H1 (cell line): ENCODE measurements around the gene HGFAC. TPM values are rescaled to one million over a fixed set of nuclear protein-coding genes. Genes with fewer than 3 reads are reported as not detected.

ENCODE experiments used
- CTCF ChIA-PET: fragments of 300-600 bp; sonication (Branson Sonifier 250); formaldehyde crosslinking; loops from one replicate; lab custom pipeline; 2021; ENCODE audit not compliant: partially characterized antibody; lab: Charles Lee
- POLR2A ChIA-PET: fragments of 300-600 bp; sonication (Branson Sonifier 250); formaldehyde crosslinking; loops from one replicate; lab custom pipeline; 2021; ENCODE audit warnings: inconsistent platforms; ENCODE audit not compliant: partially characterized antibody; lab: Charles Lee
- DNase-seq, 2 experiments: peaks; one replicate each; pipeline versions ENCODE4 v3.0.0 to v3.0.0-alpha.2; 2010 to 2022; ENCODE audit warnings: low spot score in 2 of 2, low read depth in 1 of 2, mixed read lengths in 1 of 2
- FAIRE-seq: peaks from 2 replicates; lab custom pipeline; 2011; peaks lifted over from hg19 to GRCh38; lab: Jason Lieb, UNC
- H2AFZ ChIP-seq: 2 replicates; pipeline ENCODE4 v1.8.1; 2012; ENCODE audit warnings: low read length, inconsistent platforms
- H2AK5ac ChIP-seq: 2 replicates; pipeline ENCODE4 v1.6.1; 2013; ENCODE audit warnings: low read depth, low read length
- H2BK120ac ChIP-seq: replicated peaks from 2 replicates; pipeline ENCODE3; 2013; ENCODE audit warnings: low read depth, low read length, inconsistent platforms
- H2BK12ac ChIP-seq: 2 replicates; pipeline ENCODE4 v1.6.1; 2013; ENCODE audit warnings: low read depth, low read length
- H2BK15ac ChIP-seq: 2 replicates; pipeline ENCODE4 v1.6.1; 2013; ENCODE audit warnings: low read length
- H2BK20ac ChIP-seq: 2 replicates; pipeline ENCODE4 v1.6.1; 2013; ENCODE audit warnings: low read length
- H2BK5ac ChIP-seq: 2 replicates; pipeline ENCODE4 v1.6.1; 2013; ENCODE audit warnings: low read depth, low read length
- H3K14ac ChIP-seq: 2 replicates; pipeline ENCODE4 v1.6.1; 2013; ENCODE audit warnings: inconsistent platforms; ENCODE audit not compliant: insufficient read length
- H3K18ac ChIP-seq: 2 replicates; pipeline ENCODE4 v1.6.1; 2013; ENCODE audit warnings: low read length; ENCODE audit errors: extremely low read depth
- H3K23ac ChIP-seq: 2 replicates; pipeline ENCODE4 v1.6.1; 2013; ENCODE audit warnings: inconsistent platforms; ENCODE audit not compliant: insufficient read length
- H3K23me2 ChIP-seq: 2 replicates; pipeline ENCODE4 v1.6.1; 2013; ENCODE audit warnings: low read depth, low read length
- H3K27ac ChIP-seq: 2 replicates; pipeline ENCODE4 v1.6.1; 2011; ENCODE audit warnings: low read depth, low read length, inconsistent platforms
- H3K27me3 ChIP-seq, 4 experiments: replicated peaks in 1 of 4; 1 replicate in 1 of 4; 2 replicates in 3 of 4; pipeline versions ENCODE4 v1.6.1 to v1.8.1; 2011 to 2013; ENCODE audit warnings: low read length in 3 of 4, mild to moderate bottlenecking in 3 of 4, inconsistent platforms in 2 of 4, mixed read lengths in 2 of 4, moderate library complexity in 1 of 4; ENCODE audit not compliant: control insufficient read depth in 3 of 4, insufficient read depth in 3 of 4; ENCODE audit errors: extremely low read depth in 1 of 4
- H3K36me3 ChIP-seq, 4 experiments: 2 replicates each; pipeline versions ENCODE4 v1.6.1 to v1.8.1; 2011 to 2013; ENCODE audit warnings: mild to moderate bottlenecking in 4 of 4, low read length in 3 of 4, moderate library complexity in 2 of 4, control low read depth in 1 of 4, inconsistent platforms in 1 of 4; ENCODE audit not compliant: insufficient read depth in 4 of 4, control insufficient read depth in 2 of 4
- H3K4ac ChIP-seq: replicated peaks from 2 replicates; pipeline ENCODE3; 2013; ENCODE audit warnings: low read length, low read depth, mixed read lengths, inconsistent platforms; ENCODE audit not compliant: insufficient read length
- H3K4me1 ChIP-seq, 4 experiments: replicated peaks in 1 of 4; 1 replicate in 1 of 4; 2 replicates in 3 of 4; pipeline versions ENCODE4 v1.6.1 to v1.8.1; 2011 to 2013; ENCODE audit warnings: low read length in 3 of 4, inconsistent platforms in 2 of 4, mixed read lengths in 1 of 4; ENCODE audit not compliant: insufficient read depth in 4 of 4, control insufficient read depth in 3 of 4
- H3K4me2 ChIP-seq, 2 experiments: 2 replicates each; pipeline versions ENCODE4 v1.6.1 to v1.8.1; 2011 to 2013; ENCODE audit warnings: low read depth in 2 of 2, low read length in 2 of 2, control low read depth in 1 of 2, inconsistent platforms in 1 of 2, mild to moderate bottlenecking in 1 of 2; ENCODE audit not compliant: insufficient read depth in 1 of 2
- H3K4me3 ChIP-seq, 4 experiments: fragments of 200-600, 300-600 bp in 1 of 4; sonication (generic), shearing (Covaris generic), sonication (Bioruptor Twin) in 1 of 4; 2 replicates each; pipeline versions ENCODE4 v1.5.1 to v1.8.1; 2011 to 2016; ENCODE audit warnings: low read length in 4 of 4, low read depth in 3 of 4, control low read depth in 2 of 4, inconsistent platforms in 2 of 4, mild to moderate bottlenecking in 2 of 4, mixed read lengths in 1 of 4, moderate library complexity in 1 of 4; ENCODE audit not compliant: insufficient read depth in 2 of 4; ENCODE audit errors: extremely low read depth in 1 of 4
- H3K56ac ChIP-seq: replicated peaks from 2 replicates; pipeline ENCODE3; 2013; ENCODE audit warnings: low read depth, mild to moderate bottlenecking, mixed read lengths, low read length, inconsistent platforms; ENCODE audit not compliant: insufficient read length
- H3K79me1 ChIP-seq: 2 replicates; pipeline ENCODE4 v1.6.1; 2013; ENCODE audit warnings: low read depth, low read length, control low read depth
- H3K79me2 ChIP-seq, 2 experiments: 2 replicates each; pipeline versions ENCODE4 v1.6.1 to v1.8.1; 2012 to 2013; ENCODE audit warnings: low read length in 2 of 2, mild to moderate bottlenecking in 2 of 2, inconsistent platforms in 1 of 2; ENCODE audit not compliant: insufficient read depth in 2 of 2, control insufficient read depth in 1 of 2
- H3K9ac ChIP-seq, 4 experiments: replicated peaks in 1 of 4; 1 replicate in 1 of 4; 2 replicates in 3 of 4; pipeline versions ENCODE4 v1.6.1 to v1.8.1; 2011 to 2013; ENCODE audit warnings: low read depth in 3 of 4, low read length in 3 of 4, control low read depth in 2 of 4, mild to moderate bottlenecking in 2 of 4, moderate library complexity in 2 of 4, inconsistent platforms in 1 of 4; ENCODE audit errors: extremely low read depth in 1 of 4
- H3K9me3 ChIP-seq, 2 experiments: 2 replicates each; pipeline versions ENCODE4 v1.6.1 to v1.8.1; 2012 to 2013; ENCODE audit warnings: mild to moderate bottlenecking in 2 of 2, moderate library complexity in 2 of 2, control low read depth in 1 of 2, inconsistent platforms in 1 of 2, low read depth in 1 of 2, low read length in 1 of 2, mixed read lengths in 1 of 2; ENCODE audit not compliant: insufficient read depth in 2 of 2
- H4K20me1 ChIP-seq, 2 experiments: replicated peaks in 1 of 2; 2 replicates each; pipeline versions ENCODE3 to v1.8.1; 2011 to 2013; ENCODE audit warnings: inconsistent platforms in 2 of 2, low read length in 2 of 2, mild to moderate bottlenecking in 1 of 2; ENCODE audit not compliant: insufficient read depth in 2 of 2, control insufficient read depth in 1 of 2
- H4K5ac ChIP-seq: 2 replicates; pipeline ENCODE4 v1.6.1; 2013; ENCODE audit warnings: low read length, low read depth, mixed read lengths, inconsistent platforms; ENCODE audit not compliant: insufficient read length
- H4K8ac ChIP-seq: 2 replicates; pipeline ENCODE4 v1.8.0; 2013; ENCODE audit warnings: mild to moderate bottlenecking, moderate library complexity, low read length, inconsistent platforms; ENCODE audit not compliant: insufficient read depth; ENCODE audit errors: extremely low read depth
- H4K91ac ChIP-seq: replicated peaks from 2 replicates; pipeline ENCODE3; 2013; ENCODE audit warnings: low read length, mixed read lengths, inconsistent platforms; ENCODE audit not compliant: insufficient read length
- BACH1 ChIP-seq: IDR thresholded peaks from 2 replicates; pipeline ENCODE4 v1.6.1; 2012; ENCODE audit warnings: low read length, improper control_type of control experiment
- CHD1 ChIP-seq: IDR thresholded peaks from 2 replicates; pipeline ENCODE4 v1.6.1; 2012; ENCODE audit warnings: low read depth, low read length, improper control_type of control experiment
- CHD2 ChIP-seq: IDR thresholded peaks from 2 replicates; pipeline ENCODE4 v1.6.1; 2012; ENCODE audit warnings: low read length, improper control_type of control experiment
- CREB1 ChIP-seq: IDR thresholded peaks from 2 replicates; pipeline ENCODE4 v1.6.1; 2012; ENCODE audit warnings: inconsistent platforms
- CTBP2 ChIP-seq: IDR thresholded peaks from 2 replicates; pipeline ENCODE4 v1.7.0; 2011; ENCODE audit warnings: borderline replicate concordance, mild to moderate bottlenecking, moderate library complexity, mixed read lengths, low read length; ENCODE audit not compliant: insufficient read depth, insufficient read length
- GABPA ChIP-seq: IDR thresholded peaks from 2 replicates; pipeline ENCODE4 v1.6.1; 2011; ENCODE audit warnings: mild to moderate bottlenecking, low read length, moderate library complexity, borderline replicate concordance; ENCODE audit not compliant: insufficient read depth
- JUND ChIP-seq: IDR thresholded peaks from 2 replicates; pipeline ENCODE4 v1.6.1; 2011; ENCODE audit warnings: mild to moderate bottlenecking, improper control_type of control experiment, low read length
- MAFK ChIP-seq: IDR thresholded peaks from 2 replicates; pipeline ENCODE4 v1.6.1; 2012; ENCODE audit warnings: low read depth, mild to moderate bottlenecking, improper control_type of control experiment, low read length
- RNF2 ChIP-seq: fragments of 200-900, 300-1000 bp; sonication (generic); IDR thresholded peaks from 2 replicates; pipeline ENCODE4 v1.7.1; 2016; ENCODE audit warnings: borderline replicate concordance, low read depth, mild to moderate bottlenecking, antibody characterized with exemption, low read length; ENCODE audit not compliant: poor library complexity, severe bottlenecking; ENCODE audit errors: missing control alignments
- SAP30 ChIP-seq: fragments of 300-600 bp; sonication (generic); IDR thresholded peaks from 2 replicates; pipeline ENCODE4 v1.7.1; 2012; ENCODE audit warnings: low read length, moderate library complexity, mild to moderate bottlenecking, inconsistent platforms; ENCODE audit not compliant: insufficient read depth, insufficient replicate concordance
- SIN3A ChIP-seq, 2 experiments: IDR thresholded peaks in 1 of 2; conservative IDR thresholded peaks in 1 of 2; 2 replicates each; pipeline ENCODE4 v1.6.1; 2011 to 2012; ENCODE audit warnings: low read length in 2 of 2, improper control_type of control experiment in 1 of 2, low read depth in 1 of 2, mild to moderate bottlenecking in 1 of 2
- TBP ChIP-seq: IDR thresholded peaks from 2 replicates; pipeline ENCODE4 v1.6.1; 2011; ENCODE audit warnings: low read depth, low read length, improper control_type of control experiment
- TEAD4 ChIP-seq: IDR thresholded peaks from 2 replicates; pipeline ENCODE4 v1.6.1; 2012; ENCODE audit warnings: low read depth, low read length, inconsistent platforms, mixed read lengths
- YY1 ChIP-seq: IDR thresholded peaks from 2 replicates; pipeline ENCODE4 v1.6.1; 2011; ENCODE audit warnings: low read depth, mild to moderate bottlenecking, low read length
- WGBS, 2 experiments: shearing (Covaris generic) in 1 of 2; methylation state at CpG; one replicate each; pipeline versions ENCODE4 v1.1.6 to v1.1.7; 2013 to 2015; ENCODE audit warnings: low lambda C conversion rate in 2 of 2, mixed read lengths in 2 of 2, inconsistent platforms in 1 of 2, low coverage in 1 of 2, missing lambda C conversion rate in 1 of 2; ENCODE audit not compliant: insufficient replicate concordance in 2 of 2, insufficient coverage in 1 of 2, insufficient read length in 1 of 2; ENCODE audit errors: extremely low coverage in 1 of 2, missing lambda C conversion rate in 1 of 2; 5-methylcytosine and 5-hydroxymethylcytosine counted together
- polyA plus RNA-seq, 7 experiments: library from polyadenylated mRNA; depleted of rRNA in 3 of 7; stranded (reverse) in 5 of 7; unstranded in 2 of 7; fragments of >200 nt in 5 of 7; fragments of 200-250 nt in 2 of 7; gene quantifications; 1 replicate in 5 of 7; 2 replicates in 1 of 7; 4 replicates in 1 of 7; pipeline versions ENCODE4 v1.2.1 to v1.2.3, GENCODE V29; 2011 to 2013; ENCODE audit warnings: missing spikeins in 2 of 7, mixed read lengths in 2 of 7
- total RNA-seq: library from RNA; stranded (reverse); fragmentation: NEBNext Ultra II Directional; extraction: Animal tissue kit (Norgen Biotek cat#: 25700); gene quantifications from 2 replicates; pipeline ENCODE4 v1.2.1, GENCODE V29; 2021

HGFAC gene
- total and polyA plus RNA-seq, 2 of the 8 experiments (the other 6 are each of a cell fraction or from before 2014, with no cell fraction given) = 0.14 to 0.15 TPM

GRCh38 chr4:3406021-3406420, 35.7 kb upstream of the HGFAC start:
- Histone ChIP-seq H2BK120ac (no peak overlapping the region), H3K14ac (no peak overlapping the region), H3K9me3 (peaks cover 8 to 12% of the 10 kb centered on the region in 2 experiments; a peak in 2 of 4 replicates), H3K79me2 (no peaks in the 10 kb centered on the region), H3K27ac (no peak overlapping the region), H4K20me1 (peaks cover 0 to 3% of the 10 kb centered on the region in 2 experiments), H2BK5ac (no peak overlapping the region), H2AFZ (no peak overlapping the region), H3K23me2 (no peaks in the 10 kb centered on the region), H4K5ac (no peak overlapping the region), H2BK12ac (no peak overlapping the region), H3K79me1 (no peaks in the 10 kb centered on the region; the same call in 1 of the 2 replicates), H2AK5ac (no peak overlapping the region), H3K4me1 (no peaks in the 10 kb centered on the region; a peak in 3 of 7 replicates), H3K23ac (no peak overlapping the region), H3K4ac (no peak overlapping the region), H3K27me3 (no peaks in the 10 kb centered on the region), H4K8ac (no peak overlapping the region), H3K18ac (no peak overlapping the region), H3K4me3 (no peak overlapping the region), H4K91ac (no peak overlapping the region), H3K56ac (no peak overlapping the region), H3K36me3 (no peaks in the 10 kb centered on the region), H2BK15ac (no peak overlapping the region), H3K4me2 (no peak overlapping the region), H2BK20ac (no peak overlapping the region), H3K9ac (no peak overlapping the region)
- CTCF ChIA-PET = interaction anchor here (0.6 to 2.5 kb wide), 4 partner anchors 7 to 109 kb away, joined by 3 to 8 read pairs (median 4); no protein-coding TSS in a partner anchor
- FAIRE-seq = no peak
- no peak for DNase-seq
- POLR2A ChIA-PET = no interaction called here
- 94% methylated on average over 13 of the region's 13 CpGs; no CpG with 5 or more reads in 1 of the 2 experiments for WGBS, 2 experiments
- TF ChIP-seq YY1 (no peak), BACH1 (no peak), CTBP2 (no peak), SIN3A (conservative IDR thresholded peaks at IDR 0.05 in 1 of 2, IDR thresholded peaks at IDR 0.05 in 1 of 2; ENCODE audit: low read depth in 1 of 2, low read length in 2 of 2) (no peak), GABPA (no peak), RNF2 (no peak), CREB1 (no peak), TEAD4 (no peak), CHD2 (no peak), CHD1 (no peak), TBP (no peak), MAFK (no peak), JUND (no peak), SAP30 (no peak)
